IMR-90 (cell line): Measurements from ENCODE around the gene USP32. TPM values are rescaled to one million over a fixed set of nuclear protein-coding genes. Genes with fewer than 3 reads are reported as not detected.

Source experiments
- ATAC-seq: fragments of 200-7000 bp; cut with Tn5 transposase; 2 replicates; pipeline ENCODE4 v1.9.1; 2020; ENCODE audit warnings: low read depth, mild to moderate bottlenecking, moderate library complexity
- BruUV-seq: library from RNA; stranded (reverse); fragments of 400-500 nt; replicated peaks from 2 replicates; lab custom pipeline; 2021; lab: Mats Ljungman, UMichigan
- CTCF ChIA-PET: fragments of 300-600 bp; formaldehyde crosslinking; extraction: SDS; loops from one replicate; lab custom pipeline; 2021; ENCODE audit warnings: antibody characterized with exemption; lab: Yijun Ruan, JAX
- POLR2A ChIA-PET: fragments of 300-600 bp; sonication (Branson Sonifier 250); formaldehyde crosslinking; loops from one replicate; lab custom pipeline; 2022; ENCODE audit warnings: antibody characterized with exemption; ENCODE audit not compliant: unreplicated experiment; lab: Charles Lee
- DNase-seq: peaks from one replicate; pipeline ENCODE4 v3.0.0; 2013
- H2AFZ ChIP-seq: replicated peaks from 2 replicates; pipeline ENCODE3; 2013; ENCODE audit warnings: low read length, mild to moderate bottlenecking; ENCODE audit not compliant: poor library complexity
- H2AK5ac ChIP-seq: 2 replicates; pipeline ENCODE4 v1.6.1; 2013; ENCODE audit warnings: low read depth, low read length, inconsistent platforms
- H2AK9ac ChIP-seq: replicated peaks from 2 replicates; pipeline ENCODE3; 2013; ENCODE audit warnings: mild to moderate bottlenecking, low read depth, low read length, moderate library complexity; ENCODE audit not compliant: poor library complexity
- H2BK120ac ChIP-seq: 2 replicates; pipeline ENCODE4 v1.6.1; 2013; ENCODE audit warnings: low read depth, low read length, inconsistent platforms
- H2BK15ac ChIP-seq: 3 replicates; pipeline ENCODE4 v1.6.1; 2013; ENCODE audit warnings: low read depth, low read length, inconsistent platforms
- H2BK20ac ChIP-seq: 2 replicates; pipeline ENCODE4 v1.6.1; 2013; ENCODE audit warnings: low read depth, mild to moderate bottlenecking, inconsistent platforms, low read length, moderate library complexity
- H2BK5ac ChIP-seq: 2 replicates; pipeline ENCODE4 v1.6.1; 2013; ENCODE audit warnings: mild to moderate bottlenecking, low read depth, low read length, inconsistent platforms; ENCODE audit not compliant: poor library complexity, severe bottlenecking
- H3K14ac ChIP-seq: replicated peaks from 2 replicates; pipeline ENCODE4 v1.6.1; 2013; ENCODE audit warnings: low read depth, low read length, inconsistent platforms
- H3K18ac ChIP-seq: 2 replicates; pipeline ENCODE4 v1.6.1; 2013; ENCODE audit warnings: low read depth, low read length, control low read depth
- H3K23ac ChIP-seq: 2 replicates; pipeline ENCODE4 v1.6.1; 2013; ENCODE audit warnings: low read depth, low read length, inconsistent platforms
- H3K27ac ChIP-seq: 2 replicates; pipeline ENCODE4 v1.5.1; 2013; ENCODE audit warnings: mild to moderate bottlenecking, control low read depth, low read length; ENCODE audit not compliant: insufficient read depth
- H3K27me3 ChIP-seq: 2 replicates; pipeline ENCODE4 v1.6.1; 2013; ENCODE audit warnings: low read length; ENCODE audit not compliant: control insufficient read depth, insufficient read depth
- H3K36me3 ChIP-seq: 2 replicates; pipeline ENCODE4 v1.6.1; 2013; ENCODE audit warnings: low read length, mixed read lengths; ENCODE audit not compliant: control insufficient read depth, insufficient read depth
- H3K4ac ChIP-seq: 2 replicates; pipeline ENCODE4 v1.6.1; 2013; ENCODE audit warnings: low read depth, low read length, inconsistent platforms
- H3K4me1 ChIP-seq: 2 replicates; pipeline ENCODE4 v1.6.1; 2013; ENCODE audit warnings: low read length, mixed read lengths; ENCODE audit not compliant: control insufficient read depth, insufficient read depth
- H3K4me2 ChIP-seq: 2 replicates; pipeline ENCODE4 v1.6.1; 2013; ENCODE audit warnings: low read depth, mild to moderate bottlenecking, control low read depth, low read length, moderate library complexity
- H3K4me3 ChIP-seq: 2 replicates; pipeline ENCODE4 v1.5.1; 2013; ENCODE audit warnings: low read depth, mild to moderate bottlenecking, control low read depth, low read length, moderate library complexity; ENCODE audit not compliant: insufficient read depth
- H3K56ac ChIP-seq: 2 replicates; pipeline ENCODE4 v1.6.1; 2013; ENCODE audit warnings: low read length, inconsistent platforms; ENCODE audit not compliant: insufficient read depth; ENCODE audit errors: extremely low read depth
- H3K79me1 ChIP-seq, 2 experiments: 2 replicates each; pipeline ENCODE4 v1.6.1; 2013; ENCODE audit warnings: low read length in 2 of 2, inconsistent platforms in 1 of 2, low read depth in 1 of 2
- H3K9ac ChIP-seq: 2 replicates; pipeline ENCODE4 v1.6.1; 2013; ENCODE audit warnings: low read depth, low read length, control low read depth
- H3K9me1 ChIP-seq: 2 replicates; pipeline ENCODE4 v1.6.1; 2013; ENCODE audit warnings: low read length, inconsistent platforms; ENCODE audit not compliant: insufficient read depth
- H3K9me3 ChIP-seq: 2 replicates; pipeline ENCODE4 v1.6.1; 2013; ENCODE audit warnings: low read length; ENCODE audit not compliant: control insufficient read depth, insufficient read depth
- H4K20me1 ChIP-seq: 2 replicates; pipeline ENCODE4 v1.6.1; 2013; ENCODE audit warnings: low read length, inconsistent platforms; ENCODE audit not compliant: insufficient read depth
- H4K5ac ChIP-seq: 2 replicates; pipeline ENCODE4 v1.6.1; 2013; ENCODE audit warnings: mild to moderate bottlenecking, low read depth, low read length, control low read depth
- H4K8ac ChIP-seq, 2 experiments: 2 replicates each; pipeline ENCODE4 v1.6.1; 2013; ENCODE audit warnings: low read depth in 2 of 2, low read length in 2 of 2, control low read depth in 1 of 2, inconsistent platforms in 1 of 2
- H4K91ac ChIP-seq: 2 replicates; pipeline ENCODE4 v1.6.1; 2013; ENCODE audit warnings: low read depth, low read length, inconsistent platforms; ENCODE audit not compliant: insufficient read depth
- BHLHE40 ChIP-seq: fragments of 150-350 bp; IDR thresholded peaks from 2 replicates; pipeline ENCODE4 v1.6.1; 2016; ENCODE audit warnings: mild to moderate bottlenecking, low read depth, low read length
- CEBPB ChIP-seq: IDR thresholded peaks from 2 replicates; pipeline ENCODE4 v1.6.1; 2012; ENCODE audit warnings: low read depth, low read length, improper control_type of control experiment
- CHD1 ChIP-seq: IDR thresholded peaks from 2 replicates; pipeline ENCODE4 v1.6.1; 2012; ENCODE audit warnings: low read depth, low read length, improper control_type of control experiment
- CTCF ChIP-seq: conservative IDR thresholded peaks from 2 replicates; pipeline ENCODE4 v1.5.1; 2012; ENCODE audit warnings: mild to moderate bottlenecking, low read depth, low read length, improper control_type of control experiment
- ELK1 ChIP-seq: fragments of 150-350 bp; IDR thresholded peaks from 2 replicates; pipeline ENCODE4 v1.6.1; 2016; ENCODE audit warnings: low read depth, mild to moderate bottlenecking, low read length, moderate library complexity, borderline replicate concordance
- FOS ChIP-seq: fragments of 150-350 bp; IDR thresholded peaks from 2 replicates; pipeline ENCODE4 v1.6.1; 2016; ENCODE audit warnings: low read depth, low read length
- MAFK ChIP-seq: IDR thresholded peaks from 2 replicates; pipeline ENCODE4 v1.6.1; 2012; ENCODE audit warnings: low read depth, low read length, improper control_type of control experiment
- MAZ ChIP-seq: IDR thresholded peaks from 2 replicates; pipeline ENCODE4 v1.6.1; 2012; ENCODE audit warnings: low read depth, mild to moderate bottlenecking, low read length, improper control_type of control experiment, moderate library complexity, borderline replicate concordance
- MXI1 ChIP-seq: IDR thresholded peaks from 2 replicates; pipeline ENCODE4 v1.6.1; 2012; ENCODE audit warnings: low read depth, mild to moderate bottlenecking, low read length, moderate library complexity, borderline replicate concordance
- NFE2L2 ChIP-seq: fragments of 150-350 bp; IDR thresholded peaks from 2 replicates; pipeline ENCODE4 v1.6.1; 2016; ENCODE audit warnings: low read depth, mild to moderate bottlenecking, low read length
- POLR2A ChIP-seq: IDR thresholded peaks from 2 replicates; pipeline ENCODE4 v1.6.1; 2012; ENCODE audit warnings: mild to moderate bottlenecking, low read depth, low read length
- RAD21 ChIP-seq: IDR thresholded peaks from 2 replicates; pipeline ENCODE4 v1.6.1; 2012; ENCODE audit warnings: low read length, improper control_type of control experiment
- RCOR1 ChIP-seq: IDR thresholded peaks from 2 replicates; pipeline ENCODE4 v1.6.1; 2012; ENCODE audit warnings: mild to moderate bottlenecking, low read length, improper control_type of control experiment; ENCODE audit not compliant: insufficient replicate concordance
- RFX5 ChIP-seq: IDR thresholded peaks from 2 replicates; pipeline ENCODE4 v1.8.0; 2012; ENCODE audit warnings: low read depth, mild to moderate bottlenecking, low read length, moderate library complexity
- SMC3 ChIP-seq: fragments of 150-350 bp; IDR thresholded peaks from 2 replicates; pipeline ENCODE4 v1.6.1; 2016; ENCODE audit warnings: low read depth, mild to moderate bottlenecking, antibody characterized with exemption, low read length, moderate library complexity
- USF2 ChIP-seq: fragments of 150-350 bp; IDR thresholded peaks from 2 replicates; pipeline ENCODE4 v1.6.1; 2017; ENCODE audit warnings: mild to moderate bottlenecking, antibody characterized with exemption, low read length, low read depth
- WGBS, 2 experiments: methylation state at CpG; one replicate each; pipeline versions ENCODE4 v1.1.5 to v1.1.7; 2013; ENCODE audit warnings: missing lambda C conversion rate in 2 of 2; ENCODE audit not compliant: insufficient read length in 1 of 2; ENCODE audit errors: extremely low coverage in 2 of 2; 5-methylcytosine and 5-hydroxymethylcytosine counted together
- dilution Hi-C: fragments of 300-500 bp; cut with HindIII; formaldehyde crosslinking; loops from one replicate; pipeline ENCODE4 v1.14.3; 2018; ENCODE audit warnings: low sequenced_read_pairs; ENCODE audit not compliant: unreplicated experiment
- in situ Hi-C: fragments of 300-500 bp; cut with MboI; formaldehyde crosslinking; loops from 3 replicates; pipeline ENCODE4 v1.14.3; 2019; ENCODE audit warnings: low sequenced_read_pairs, inconsistent platforms, mixed read lengths
- intact Hi-C: fragments of 100-400 bp; cut with micrococcal nuclease; formaldehyde crosslinking; loops from 2 replicates; pipeline ENCODE4 v1.10.0; 2022
- polyA plus RNA-seq, 3 experiments: library from polyadenylated mRNA; depleted of rRNA; stranded (reverse); fragments of >200 nt; gene quantifications; 2 replicates each; pipeline ENCODE4 v1.2.3, GENCODE V29; 2012; ENCODE audit warnings: low replicate concordance in 1 of 3
- total RNA-seq: library from RNA; depleted of rRNA; stranded (reverse); fragments of >200 nt; gene quantifications from 2 replicates; pipeline ENCODE4 v1.2.3, GENCODE V29; 2012

USP32 gene
- total and polyA plus RNA-seq, 2 of the 4 experiments (the other 2 are of a cell fraction) = 16.8 to 46.8 TPM

GRCh38 chr17:60297760-60298401 is 94.1 kb downstream of the USP32 start:
- H3K4me2 ChIP-seq = no peak overlapping the region
- intact Hi-C loops = no loop called here
- H3K23ac ChIP-seq = no peak overlapping the region
- no peak overlapping the region for H3K27ac ChIP-seq
- in situ Hi-C loops = no loop called here
- no peak overlapping the region for H3K56ac ChIP-seq
- H3K4me3 ChIP-seq = no peak overlapping the region
- H3K36me3 ChIP-seq = peaks cover 3% of the 10 kb centered on the region
- H3K27me3 ChIP-seq = no peaks in the 10 kb centered on the region
- dilution Hi-C loops = no loop called here
- H2BK120ac ChIP-seq = no peak overlapping the region
- H2BK5ac ChIP-seq = no peak overlapping the region
- WGBS, 2 experiments = no CpG with 5 or more reads among the region's 4 CpGs
- H2AK5ac ChIP-seq = no peak overlapping the region
- no peak for DNase-seq
- CTCF ChIA-PET = interaction anchor here (0.6 kb wide), 1 partner anchor 16 kb away, joined by 5 read pairs; no protein-coding TSS in a partner anchor
- H3K4ac ChIP-seq = no peak overlapping the region
- H4K5ac ChIP-seq = no peak overlapping the region
- no peak overlapping the region for H2BK20ac ChIP-seq
- H3K9me1 ChIP-seq = peaks cover 5% of the 10 kb centered on the region; the same call in 1 of the 2 replicates
- BruUV-seq = no TSS peak
- no peak overlapping the region for H2BK15ac ChIP-seq
- no peak overlapping the region for H3K14ac ChIP-seq
- TF ChIP-seq CEBPB = no peak
- TF ChIP-seq SMC3 = no peak
- TF ChIP-seq MXI1 = no peak
- no peak for TF ChIP-seq NFE2L2
- no peak for TF ChIP-seq RAD21
- no peak for TF ChIP-seq CHD1
- TF ChIP-seq MAFK = no peak
- no peak for TF ChIP-seq MAZ
- no peak for TF ChIP-seq ELK1
- no peak for TF ChIP-seq RFX5
- TF ChIP-seq FOS = no peak
- no peak for TF ChIP-seq BHLHE40
- no peak for TF ChIP-seq POLR2A
- TF ChIP-seq CTCF = no peak
- no peak for TF ChIP-seq USF2
- no peak for TF ChIP-seq RCOR1
- peaks cover 33 to 55% of the 10 kb centered on the region in 2 experiments; a peak in 3 of 4 replicates for H3K79me1 ChIP-seq
- POLR2A ChIA-PET = no interaction called here
- no peak overlapping the region for H4K8ac ChIP-seq
- no peak overlapping the region for H2AFZ ChIP-seq
- no peak for ATAC-seq
- no peak overlapping the region for H4K91ac ChIP-seq
- H3K9me3 ChIP-seq = no peaks in the 10 kb centered on the region
- no peak overlapping the region for H2AK9ac ChIP-seq
- no peaks in the 10 kb centered on the region for H3K4me1 ChIP-seq
- H3K9ac ChIP-seq = no peak overlapping the region
- peaks cover 7% of the 10 kb centered on the region for H4K20me1 ChIP-seq
- H3K18ac ChIP-seq = no peak overlapping the region
